HG03565 (cell line): ENCODE data around the gene ZNF132.
"Not testable (repeated sequence)": the region's sequence is repeated elsewhere in the genome, so short reads cannot be mapped to it uniquely, and the experiment has no call there.

Experiments used
- ATAC-seq: cut with Tn5 transposase; IDR thresholded peaks from one replicate; pipeline ENCODE4 v1.9.1; 2021; ENCODE audit warnings: mild to moderate bottlenecking, moderate library complexity; ENCODE audit not compliant: unreplicated experiment

Gene ZNF132

DNA sequence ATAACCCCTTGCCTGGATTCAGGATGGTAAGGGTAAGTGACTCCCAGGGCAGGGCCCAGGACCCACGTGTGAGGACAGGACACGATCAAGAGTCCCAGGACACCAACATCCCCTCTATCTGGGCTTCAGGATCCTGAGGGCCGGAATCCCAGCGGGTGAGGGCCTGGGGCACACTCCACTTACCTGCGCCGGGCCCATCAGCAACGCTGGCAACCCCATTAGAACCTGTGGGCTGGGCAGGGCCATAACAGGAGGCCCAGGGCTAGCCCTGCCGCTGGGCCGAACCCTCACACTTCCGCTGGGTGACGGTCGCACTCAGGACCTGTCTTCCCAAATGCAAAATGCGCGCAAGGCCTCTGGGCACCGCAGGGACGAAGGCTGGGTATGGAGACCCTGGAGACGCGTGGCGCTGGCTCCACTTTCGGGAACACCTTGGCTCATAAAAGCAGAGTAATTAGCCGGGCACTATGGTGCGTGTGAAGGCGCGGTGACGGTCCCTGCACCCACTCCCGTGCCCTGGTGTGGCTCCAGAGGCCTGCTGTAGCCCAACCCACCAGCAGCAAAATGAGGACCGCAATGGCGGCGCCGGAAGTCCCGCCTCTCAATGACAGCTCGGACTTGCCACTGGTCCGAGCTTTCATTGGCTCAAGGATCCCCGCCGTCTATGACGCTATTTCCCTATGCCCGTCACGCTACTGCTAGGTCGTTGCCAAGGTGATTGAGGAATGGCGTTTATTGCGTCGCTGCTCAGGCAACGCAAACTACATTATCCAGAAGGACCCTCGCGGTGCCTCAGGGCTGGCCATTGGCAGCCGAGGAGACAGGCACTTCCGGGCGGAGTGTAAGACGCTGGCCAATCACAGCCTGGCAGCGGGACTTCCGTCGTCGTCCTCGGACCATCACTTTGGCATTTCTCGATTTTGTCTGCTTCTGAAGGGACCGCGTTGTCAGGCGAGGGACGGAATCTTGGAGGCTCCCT is at the start of gene ZNF132:
ZNF132 (minus strand) TSS at position 578 of the 979 bp plus-strand sequence; CDS start at position 246, 332 bp downstream.
- peak; percentile 92 for ATAC-seq

DNA sequence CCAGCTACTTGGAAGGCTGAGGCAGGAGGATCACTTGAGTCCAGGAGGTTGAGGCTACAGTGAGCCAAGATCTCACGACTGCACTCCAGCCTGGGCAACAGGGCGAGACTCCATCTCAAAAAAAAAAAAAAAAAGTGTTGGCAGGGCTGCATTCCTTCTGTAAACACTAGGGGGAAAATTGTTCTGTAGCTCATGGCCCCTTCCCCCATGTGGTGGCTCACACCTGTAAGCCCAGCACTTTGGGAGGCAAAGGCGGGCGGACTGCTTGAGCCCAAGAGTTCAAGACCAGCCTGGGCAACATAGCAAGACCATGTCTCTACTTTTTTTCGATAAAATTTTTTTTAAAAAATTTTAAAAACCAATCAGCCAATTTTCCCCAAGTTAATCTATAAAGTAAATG is 44.4 kb upstream of the ZNF132 start:
- ATAC-seq, result not testable (repeated sequence)

DNA sequence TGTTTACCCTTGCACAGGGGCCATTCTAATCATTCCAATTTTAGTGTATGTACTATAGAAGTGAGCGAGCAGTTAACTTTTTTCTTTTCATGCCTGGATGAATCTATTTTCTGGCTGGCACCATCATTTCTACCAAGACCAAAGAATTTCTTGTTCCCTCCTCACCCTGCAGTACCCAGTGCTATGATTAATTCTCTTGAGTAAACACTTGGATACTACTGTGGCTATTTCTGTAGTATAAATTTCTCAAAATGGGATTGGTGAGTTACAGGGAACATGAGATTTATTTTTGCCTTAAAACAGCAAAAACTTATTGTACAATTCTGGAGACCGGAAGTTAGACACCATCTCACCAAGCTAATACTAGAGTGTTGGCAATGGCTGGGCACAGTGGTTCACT is 43.8 kb upstream of the ZNF132 start:
- ATAC-seq, result no peak

DNA sequence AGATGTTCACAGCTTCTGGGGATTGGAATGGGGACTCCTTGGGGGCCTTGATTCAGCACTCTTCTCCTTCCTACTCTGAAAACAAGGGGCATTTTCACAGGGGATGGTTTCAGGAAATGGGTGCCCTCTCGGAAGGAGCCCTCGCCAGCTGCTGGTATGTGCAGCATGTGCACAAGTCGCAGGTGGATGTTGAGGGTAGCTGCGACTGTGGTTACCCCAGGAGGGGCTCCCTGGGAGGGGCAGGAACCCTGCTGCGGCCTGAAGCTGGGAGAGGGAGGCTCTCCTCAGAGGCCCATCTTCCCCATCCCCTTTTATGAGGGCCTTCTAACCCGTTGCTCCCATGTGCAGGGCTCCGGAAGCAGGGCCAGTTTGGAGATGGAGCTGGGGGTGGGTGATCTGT is 42.4 kb upstream of the ZNF132 start:
- ATAC-seq, result no peak

DNA sequence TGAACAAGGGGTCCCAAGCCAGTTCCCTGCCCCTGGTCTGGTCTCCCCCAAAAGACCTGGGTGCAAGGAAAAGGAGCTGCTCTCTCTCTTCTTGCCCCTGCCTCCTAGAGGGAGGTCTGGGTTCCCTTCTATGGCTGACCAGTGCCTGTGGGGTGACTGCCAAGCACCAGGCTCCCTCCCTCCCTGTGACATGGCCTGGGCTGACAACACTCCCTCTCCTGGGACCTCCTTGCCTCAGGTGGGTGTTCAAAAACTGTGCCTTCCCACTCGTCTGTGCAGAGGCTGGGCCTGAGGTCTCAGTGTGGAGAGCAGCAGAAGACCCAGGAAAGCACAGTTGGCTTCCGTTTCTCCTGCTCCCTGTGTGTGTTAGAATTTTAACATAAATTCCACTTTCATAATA is 40.9 kb upstream of the ZNF132 start:
- ATAC-seq, result no peak

DNA sequence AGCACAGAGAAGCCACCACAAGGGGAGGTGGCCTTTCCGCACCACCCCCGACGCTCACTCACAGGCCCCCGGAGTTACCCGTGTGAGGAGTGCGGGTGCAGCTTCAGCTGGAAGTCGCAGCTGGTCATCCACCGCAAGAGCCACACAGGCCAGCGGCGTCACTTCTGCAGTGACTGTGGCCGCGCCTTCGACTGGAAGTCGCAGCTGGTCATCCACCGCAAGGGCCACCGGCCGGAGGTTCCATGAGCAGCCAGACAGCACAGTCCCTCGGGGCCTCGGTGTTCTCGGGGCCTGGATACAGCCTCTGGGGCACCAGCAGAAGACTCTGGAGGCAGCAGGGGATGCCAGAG is 40.5 kb upstream of the ZNF132 start:
- ATAC-seq, result no peak

DNA sequence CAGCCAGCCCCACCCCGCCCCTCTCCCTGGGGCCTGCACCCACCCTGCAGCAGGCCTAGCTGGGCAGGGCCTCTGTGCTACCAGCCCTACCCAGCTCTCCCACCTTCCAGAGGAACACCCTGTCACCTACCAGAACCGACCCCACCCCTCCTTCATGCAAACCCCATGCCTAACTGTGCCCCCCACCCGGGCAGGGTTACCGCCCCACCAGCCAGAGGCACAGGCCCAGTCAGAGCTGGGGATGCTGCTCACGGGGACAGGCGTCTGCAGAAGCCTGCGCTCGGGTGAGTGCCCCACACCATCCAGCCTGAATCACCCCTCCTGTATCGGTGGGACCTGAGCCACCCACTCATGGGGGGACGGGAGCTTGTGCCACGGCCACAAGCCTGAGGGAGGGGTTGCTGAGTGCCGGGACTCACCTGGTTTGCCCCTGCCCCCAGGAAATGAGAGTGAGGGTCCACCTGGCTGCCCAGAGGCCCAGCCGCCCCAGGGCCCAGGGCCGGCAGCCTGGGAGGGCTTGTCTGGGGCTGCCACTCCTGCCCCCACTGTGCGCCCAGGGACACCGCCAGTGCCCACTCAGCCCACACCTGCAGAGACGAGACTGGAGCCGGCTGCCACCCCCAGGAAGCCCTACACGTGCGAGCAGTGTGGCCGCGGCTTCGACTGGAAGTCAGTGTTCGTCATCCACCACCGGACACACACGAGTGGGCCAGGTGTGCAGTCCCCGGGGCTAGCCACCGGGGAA is 40.0 kb upstream of the ZNF132 start:
- ATAC-seq, result no peak

DNA sequence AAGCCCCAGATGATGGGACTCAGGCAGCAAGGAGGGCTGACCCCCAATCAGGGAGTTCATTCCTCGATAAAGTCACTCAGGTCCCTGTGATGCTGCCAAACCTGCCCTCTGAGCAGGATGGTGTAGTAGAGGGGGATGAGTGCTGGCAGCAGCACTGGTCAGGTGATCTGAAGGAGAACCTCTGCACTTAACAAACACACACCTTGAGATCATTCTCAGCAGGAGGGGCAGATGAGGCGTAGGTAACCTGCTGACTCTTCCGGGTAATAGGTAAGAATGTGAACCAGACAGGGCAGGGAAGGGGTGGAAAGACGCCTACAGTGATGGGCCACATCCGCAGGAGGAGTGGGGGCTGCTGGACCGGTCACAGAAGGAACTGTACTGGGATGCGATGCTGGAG is 39.4 kb upstream of the ZNF132 start:
- ATAC-seq, result no peak

DNA sequence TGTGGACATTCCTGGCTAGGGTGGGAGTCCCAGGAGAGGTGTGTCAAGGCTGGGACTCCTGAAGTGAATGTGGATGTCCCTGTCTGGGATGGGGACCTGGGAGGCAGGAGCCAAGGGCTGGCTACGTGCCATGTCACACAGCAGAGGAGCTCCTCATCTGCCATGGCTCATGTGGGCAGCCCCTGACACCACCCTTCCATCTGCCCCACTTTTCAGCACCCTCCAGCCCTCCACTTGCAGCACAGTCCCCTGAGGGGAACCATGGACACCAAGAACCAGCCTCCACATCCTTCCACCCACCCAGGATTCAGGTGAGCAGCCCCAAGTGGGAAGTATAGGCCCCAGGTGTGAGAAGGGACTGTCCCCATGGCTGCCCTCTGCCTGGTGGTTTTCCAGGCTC is 37.9 kb upstream of the ZNF132 start:
- no peak for ATAC-seq

DNA sequence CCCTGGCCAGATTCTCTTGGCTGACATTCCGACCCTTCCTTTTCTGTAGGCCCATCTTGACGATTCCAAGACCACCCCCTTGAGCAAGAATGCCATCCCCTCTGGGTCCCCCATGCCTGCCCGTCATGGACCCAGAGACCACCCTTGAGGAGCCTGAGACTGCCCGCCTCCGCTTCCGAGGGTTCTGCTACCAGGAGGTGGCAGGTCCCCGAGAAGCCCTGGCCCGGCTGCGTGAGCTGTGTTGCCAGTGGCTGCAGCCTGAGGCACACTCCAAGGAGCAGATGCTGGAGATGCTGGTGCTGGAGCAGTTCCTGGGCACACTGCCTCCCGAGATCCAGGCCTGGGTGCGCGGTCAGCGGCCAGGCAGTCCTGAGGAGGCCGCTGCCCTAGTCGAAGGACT is 37.2 kb upstream of the ZNF132 start:
- no peak for ATAC-seq

DNA sequence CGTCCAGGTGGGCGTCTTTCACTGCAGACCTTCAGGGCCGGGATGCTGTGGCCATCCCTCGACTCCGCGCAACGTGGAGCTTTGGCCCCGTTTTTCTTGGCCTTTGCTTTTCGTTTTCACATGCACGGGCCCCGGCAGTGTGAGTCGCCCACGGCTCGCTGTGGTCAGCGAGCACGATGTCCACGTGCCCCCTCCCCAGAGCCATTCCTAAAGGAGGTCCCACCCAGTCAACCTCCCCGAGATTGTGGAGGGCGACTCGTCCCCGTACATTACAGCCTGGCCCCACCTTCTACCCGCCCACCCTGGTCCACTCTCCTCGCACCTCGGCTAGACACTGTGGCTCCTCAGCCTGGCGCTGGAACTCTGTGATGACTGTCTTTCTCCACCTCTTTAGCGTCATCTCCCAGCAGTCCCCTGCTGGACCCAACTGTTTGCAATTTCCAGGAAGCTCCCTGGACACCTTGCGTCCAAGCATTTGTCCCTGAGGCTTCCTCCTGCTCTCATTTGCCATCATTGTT is 36.6 kb upstream of the ZNF132 start:
- no peak for ATAC-seq

DNA sequence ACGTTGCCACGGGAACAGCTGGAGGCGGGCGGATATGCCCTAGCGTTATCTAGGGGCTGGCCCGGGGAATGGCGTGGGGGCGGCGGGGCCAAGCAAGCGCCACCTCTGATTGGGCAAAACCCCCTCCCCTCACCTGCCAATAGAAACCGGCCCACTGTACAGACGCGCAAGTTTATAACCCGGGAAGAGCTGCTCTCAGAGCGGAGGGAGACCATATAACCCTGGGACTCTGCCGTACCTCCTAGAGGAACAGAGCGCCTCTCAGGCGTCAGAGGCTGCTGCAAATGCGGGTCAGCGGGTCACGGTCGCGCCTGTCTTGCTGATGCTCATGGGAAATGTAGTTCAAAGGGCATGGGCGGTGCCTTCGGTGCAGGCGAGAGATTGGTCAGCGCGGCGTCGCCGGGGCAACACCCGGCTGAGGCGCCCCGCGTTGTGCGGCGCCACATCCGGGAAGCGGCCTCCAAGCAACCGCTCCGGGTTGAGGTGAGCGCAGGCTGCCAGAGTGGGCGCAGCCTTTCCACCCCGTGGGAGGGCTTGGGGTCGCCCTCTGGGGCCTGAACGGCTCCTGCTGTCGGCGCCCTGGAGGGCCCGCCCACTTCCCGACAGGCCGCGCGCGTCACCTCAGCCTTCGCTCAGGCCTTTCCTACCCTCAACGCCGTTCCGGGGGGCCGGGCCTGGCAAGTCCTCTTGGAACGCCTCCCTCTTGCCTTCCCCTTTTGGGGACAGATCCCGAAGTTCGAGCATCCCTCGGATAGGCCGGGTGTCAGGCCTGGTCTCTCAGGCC is 36.0 kb upstream of the ZNF132 start, which contains the start of gene ZNF446:
ZNF446 (plus strand) TSS at position 639 of the 784 bp plus-strand sequence. CDS start 867 bp downstream, outside the sequence.
- ATAC-seq, result peak; percentile 67

DNA sequence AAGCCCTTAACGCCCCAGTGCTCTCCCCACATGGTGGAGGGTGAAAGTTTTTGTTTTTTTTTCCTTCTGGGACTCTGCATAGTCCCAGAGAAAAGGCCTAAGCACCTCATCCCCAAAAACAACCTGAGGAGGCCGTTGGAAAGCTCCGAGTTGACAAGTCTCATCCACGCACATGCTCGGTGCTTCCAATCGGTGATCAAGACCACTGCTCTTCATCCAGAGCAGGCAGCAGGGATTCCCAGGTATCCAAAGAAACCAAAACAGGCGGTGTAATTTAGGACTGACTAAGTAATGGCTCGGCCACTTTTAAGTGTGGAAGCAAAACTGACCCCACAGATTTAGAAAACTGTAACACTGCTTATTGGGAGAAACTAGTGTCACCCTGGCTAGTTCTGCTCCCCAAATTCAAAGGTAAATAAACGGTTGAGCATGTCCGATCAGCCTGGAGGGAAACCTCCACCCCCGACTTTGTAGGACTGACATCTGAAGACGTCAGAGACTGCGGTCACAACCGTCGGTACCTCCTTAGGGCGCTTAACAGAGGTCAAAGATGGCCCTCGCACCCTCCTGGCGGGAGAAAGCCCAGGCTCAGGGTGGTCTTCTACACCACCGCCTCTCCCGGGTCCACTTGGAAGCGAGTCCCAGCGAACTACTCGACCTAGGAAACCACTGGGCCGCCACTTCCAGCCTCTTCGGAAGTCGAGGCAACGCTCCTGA is 35.2 kb upstream of the ZNF132 start:
- no peak for ATAC-seq

DNA sequence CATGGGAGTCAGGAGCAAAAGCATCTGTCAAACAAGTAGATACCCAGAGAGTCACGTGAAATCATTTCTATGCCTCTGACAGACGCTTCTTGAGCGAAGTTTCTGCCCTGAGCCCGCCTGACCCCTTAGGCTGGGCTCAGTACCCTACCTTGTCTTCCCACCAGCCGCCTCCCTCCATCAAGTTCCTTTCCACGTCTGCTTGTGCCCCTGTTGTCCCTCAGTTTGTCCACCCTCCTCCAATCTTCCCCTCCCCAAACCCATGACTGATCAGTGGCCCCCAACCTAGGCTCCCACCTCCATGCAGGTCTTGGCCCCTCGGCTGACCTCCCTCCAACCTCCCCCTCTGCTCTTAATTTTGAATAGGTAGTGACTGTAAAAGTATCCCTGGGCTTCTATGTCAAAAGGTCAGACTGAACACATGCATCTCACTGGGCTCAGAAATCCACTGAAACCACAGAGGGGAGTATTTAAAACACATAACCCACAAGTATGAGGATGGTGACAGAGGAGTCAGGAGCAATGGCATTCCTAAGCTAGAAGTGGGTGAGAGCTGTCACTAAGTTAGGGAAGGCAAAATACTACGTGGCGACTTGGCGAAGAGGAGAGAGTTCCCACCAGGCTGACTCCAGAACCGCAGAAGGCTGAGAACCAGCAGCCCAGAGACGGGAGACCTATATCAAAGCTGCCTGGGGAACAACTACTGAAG is 34.5 kb upstream of the ZNF132 start:
- ATAC-seq, result no peak

DNA sequence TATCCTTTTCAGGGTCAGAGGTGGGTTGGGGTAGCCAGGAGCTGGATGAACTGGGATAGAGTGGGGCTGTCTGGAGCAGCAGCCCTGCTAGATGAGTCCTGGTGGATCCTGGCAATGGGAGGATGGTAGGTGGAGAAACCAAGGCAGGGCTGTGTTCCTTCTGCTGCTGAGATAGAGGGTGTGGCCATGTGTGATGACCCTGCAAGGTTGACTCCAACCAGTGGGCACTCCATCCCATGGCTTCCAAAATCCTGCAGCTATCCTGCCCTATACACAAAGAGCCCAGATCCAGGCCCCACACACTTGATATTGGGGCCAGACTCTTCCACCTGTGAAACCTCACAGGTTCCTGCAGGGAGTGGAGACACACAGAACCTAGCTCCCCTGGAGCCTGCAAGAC is 33.8 kb upstream of the ZNF132 start:
- no peak for ATAC-seq

DNA sequence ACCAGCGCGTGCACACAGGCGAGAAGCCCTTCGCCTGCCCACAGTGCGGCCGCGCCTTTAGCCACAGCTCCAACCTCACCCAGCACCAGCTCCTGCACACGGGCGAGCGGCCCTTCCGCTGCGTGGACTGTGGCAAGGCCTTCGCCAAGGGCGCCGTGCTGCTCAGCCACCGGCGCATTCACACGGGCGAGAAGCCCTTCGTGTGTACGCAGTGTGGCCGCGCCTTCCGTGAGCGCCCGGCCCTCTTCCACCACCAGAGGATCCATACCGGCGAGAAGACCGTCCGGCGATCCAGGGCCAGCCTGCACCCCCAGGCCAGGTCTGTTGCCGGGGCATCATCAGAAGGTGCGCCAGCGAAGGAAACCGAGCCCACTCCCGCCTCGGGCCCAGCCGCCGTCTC is 31.8 kb upstream of the ZNF132 start:
- ATAC-seq, result no peak

DNA sequence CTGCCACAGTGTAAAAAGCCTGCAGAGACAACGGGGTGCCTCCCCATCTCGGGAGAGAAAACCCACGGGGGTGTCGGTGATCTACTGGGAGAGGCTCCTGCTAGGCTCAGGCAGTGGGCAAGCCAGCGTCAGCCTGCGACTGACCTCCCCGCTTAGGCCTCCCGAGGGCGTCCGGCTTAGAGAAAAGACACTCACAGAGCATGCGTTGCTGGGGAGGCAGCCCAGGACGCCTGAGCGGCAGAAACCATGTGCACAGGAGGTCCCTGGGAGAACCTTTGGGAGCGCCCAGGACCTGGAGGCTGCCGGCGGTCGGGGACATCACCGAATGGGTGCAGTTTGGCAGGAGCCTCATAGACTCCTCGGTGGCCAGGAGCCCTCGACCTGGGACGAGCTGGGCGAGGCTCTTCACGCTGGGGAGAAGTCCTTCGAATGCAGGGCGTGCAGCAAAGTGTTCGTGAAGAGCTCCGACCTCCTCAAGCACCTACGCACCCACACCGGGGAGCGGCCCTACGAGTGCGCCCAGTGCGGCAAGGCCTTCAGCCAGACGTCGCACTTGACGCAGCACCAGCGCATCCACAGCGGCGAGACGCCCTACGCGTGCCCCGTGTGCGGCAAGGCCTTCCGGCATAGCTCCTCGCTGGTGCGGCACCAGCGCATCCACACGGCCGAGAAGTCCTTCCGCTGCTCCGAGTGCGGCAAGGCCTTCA is 31.0 kb upstream of the ZNF132 start:
- ATAC-seq, result not testable (repeated sequence)

DNA sequence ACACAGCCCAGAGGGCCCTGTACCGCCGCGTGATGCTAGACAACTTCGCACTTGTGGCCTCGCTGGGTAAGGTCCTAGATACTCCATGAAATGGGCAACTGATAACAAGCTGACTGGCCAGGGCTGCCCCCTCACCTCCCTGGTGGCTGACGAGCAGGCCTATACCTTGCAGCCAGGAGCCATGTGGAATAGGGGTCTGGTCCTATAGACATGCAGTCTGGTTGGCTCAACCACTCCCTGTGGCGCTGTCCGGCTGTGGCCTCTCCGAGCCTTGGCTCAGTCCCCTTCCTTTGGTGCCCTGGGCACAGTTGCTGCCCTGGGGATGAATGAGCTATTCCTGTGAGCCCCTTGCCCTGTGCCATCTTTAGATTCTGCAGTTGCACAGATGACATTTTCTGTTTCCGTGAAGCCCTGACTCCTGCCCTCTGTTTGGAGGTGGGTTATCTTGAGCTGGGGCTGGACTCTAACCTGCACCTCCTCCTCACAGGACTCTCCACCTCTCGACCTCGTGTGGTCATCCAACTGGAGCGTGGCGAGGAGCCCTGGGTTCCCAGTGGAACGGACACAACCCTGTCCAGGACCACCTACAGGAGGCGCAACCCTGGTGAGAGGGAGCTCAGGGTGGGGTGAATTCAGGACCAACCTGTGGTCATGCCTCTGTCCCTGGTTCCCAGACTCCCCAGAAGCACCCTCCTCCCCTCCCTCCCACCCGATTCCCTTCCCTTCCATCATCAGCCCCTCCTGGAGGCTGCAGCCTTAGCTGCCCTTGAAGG is 29.5 kb upstream of the ZNF132 start:
- ATAC-seq, result no peak
